K562 (cell line): Measurements from ENCODE around the gene MRPL16. TPM values are rescaled to one million over a fixed set of nuclear protein-coding genes. Genes with fewer than 3 reads are reported as not detected.

Source experiments
- CBX8 ChIP-seq: fragments of 200-600 bp; sonication (generic); IDR thresholded peaks from 2 replicates; pipeline ENCODE4 v1.6.1; 2012; ENCODE audit warnings: borderline replicate concordance, mixed run types, low read depth, mild to moderate bottlenecking, moderate library complexity, mixed read lengths, low read length, control low read depth, inconsistent platforms; ENCODE audit not compliant: poor library complexity, severe bottlenecking; ENCODE audit errors: extremely low read depth
- CEBPB ChIP-seq: fragments of 450-650 bp; IDR thresholded peaks from 2 replicates; pipeline ENCODE4 v1.6.1; 2016; ENCODE audit warnings: missing genetic modification characterization, missing compliant biosample characterization
- CHD2 ChIP-seq: IDR thresholded peaks from 2 replicates; pipeline ENCODE4 v1.6.1; 2011; ENCODE audit warnings: low read depth, low read length
- ELF1 ChIP-seq: fragments of 200-800 bp; sonication (Bioruptor generic); IDR thresholded peaks from 2 replicates; pipeline ENCODE4 v1.6.1; 2016; ENCODE audit warnings: missing genetic modification characterization, missing compliant biosample characterization
- GATAD2B ChIP-seq: fragments of 450-650 bp; IDR thresholded peaks from 2 replicates; pipeline ENCODE4 v1.6.1; 2017; ENCODE audit warnings: mild to moderate bottlenecking, borderline replicate concordance
- MITF ChIP-seq: IDR thresholded peaks from 2 replicates; pipeline ENCODE4 v1.6.1; 2014; ENCODE audit warnings: antibody characterized with exemption
- SP2 ChIP-seq: IDR thresholded peaks from 2 replicates; pipeline ENCODE4 v1.6.1; 2011; ENCODE audit warnings: mild to moderate bottlenecking, low read depth, low read length, moderate library complexity; ENCODE audit not compliant: poor library complexity, severe bottlenecking; ENCODE audit errors: extremely low read depth
- SRF ChIP-seq, 2 experiments: fragments of 250-450, 450-650 bp in 1 of 2; sonication (Bioruptor Pico) in 1 of 2; sonication (generic) in 1 of 2; formaldehyde crosslinking; IDR thresholded peaks; 2 replicates each; pipeline versions ENCODE4 v1.5.0 to v1.5.1; 2020 to 2022; ENCODE audit warnings: mild to moderate bottlenecking in 1 of 2, missing genetic modification reagents in 1 of 2
- YY1 ChIP-seq, 3 experiments: IDR thresholded peaks; 2 replicates each; pipeline ENCODE4 v1.6.1; 2011; ENCODE audit warnings: low read length in 2 of 3, mild to moderate bottlenecking in 2 of 3, moderate library complexity in 2 of 3, borderline replicate concordance in 1 of 3, control low read depth in 1 of 3, low read depth in 1 of 3; ENCODE audit not compliant: insufficient read depth in 3 of 3, insufficient replicate concordance in 2 of 3, control insufficient read depth in 1 of 3, insufficient read length in 1 of 3; ENCODE audit errors: extremely low read depth in 1 of 3
- ZFP36 ChIP-seq: fragments of 150-350 bp; IDR thresholded peaks from 2 replicates; pipeline ENCODE4 v1.6.1; 2018; ENCODE audit warnings: low read length, low read depth; ENCODE audit not compliant: partially characterized antibody
- ZFP91 ChIP-seq: sonication (generic); formaldehyde crosslinking; IDR thresholded peaks from 2 replicates; pipeline ENCODE4 v1.8.0; 2022; ENCODE audit warnings: mild to moderate bottlenecking, missing genetic modification reagents
- ZNF436 ChIP-seq: fragments of 250-450, 450-650 bp; sonication (Bioruptor Pico); formaldehyde crosslinking; IDR thresholded peaks from 2 replicates; pipeline ENCODE4 v1.7.0; 2020; ENCODE audit warnings: mild to moderate bottlenecking
- ZNF696 ChIP-seq: fragments of 250-450 bp; sonication (Bioruptor Pico); conservative IDR thresholded peaks from 2 replicates; pipeline ENCODE4 v1.4.0; 2020; ENCODE audit warnings: mild to moderate bottlenecking, moderate library complexity
- ZNF77 ChIP-seq: fragments of 250-450 bp; sonication (Bioruptor Pico); IDR thresholded peaks from 2 replicates; pipeline ENCODE4 v1.5.0; 2020
- polyA plus RNA-seq, 8 experiments: library from polyadenylated mRNA; depleted of rRNA in 4 of 8; stranded (reverse) in 5 of 8; unstranded in 3 of 8; fragments of >200 nt; fragmentation: Nextera tagmentation in 2 of 8; fragmentation: Illumina TruSeq in 1 of 8; extraction: Ambion mirVana in 2 of 8; extraction: Trizol in 1 of 8; gene quantifications; 2 replicates each; pipeline versions ENCODE4 v1.2.1 to v1.2.3, GENCODE V29; 2011 to 2014; ENCODE audit warnings: inconsistent platforms in 1 of 8, missing spikeins in 1 of 8
- total RNA-seq, 7 experiments: library from RNA; depleted of rRNA in 6 of 7; stranded (reverse); fragments of >200 nt in 6 of 7; fragmentation: Illumina TruSeq in 2 of 7; extraction: Trizol in 2 of 7; gene quantifications; 2 replicates each; pipeline versions ENCODE4 v1.2.1 to v1.2.3, GENCODE V29; 2011 to 2021; ENCODE audit warnings: low replicate concordance in 1 of 7
- TF ChIP-seq, protein P1 (sequence below): fragments of 450-650 bp; formaldehyde crosslinking; IDR thresholded peaks from 2 replicates; pipeline ENCODE4 v1.4.0; 2022; ENCODE audit warnings: missing genetic modification characterization
- TF ChIP-seq, protein P2 (sequence below), 3 experiments: fragments of 200-800 bp in 1 of 3; fragments of 250-450 bp in 1 of 3; fragments of 450-650 bp in 1 of 3; sonication (Bioruptor Pico) in 1 of 3; sonication (Bioruptor generic) in 1 of 3; formaldehyde crosslinking in 1 of 3; IDR thresholded peaks; 2 replicates each; pipeline versions ENCODE4 v1.6.1 to v1.8.0; 2016 to 2022; ENCODE audit warnings: mild to moderate bottlenecking in 2 of 3, missing genetic modification characterization in 2 of 3, missing compliant biosample characterization in 1 of 3, moderate library complexity in 1 of 3

MRPL16 gene
- total and polyA plus RNA-seq, 9 of the 15 experiments (the other 6 are each of a cell fraction or from before 2014, with no cell fraction given), result 63.3 to 209 (median 157) TPM

DNA sequence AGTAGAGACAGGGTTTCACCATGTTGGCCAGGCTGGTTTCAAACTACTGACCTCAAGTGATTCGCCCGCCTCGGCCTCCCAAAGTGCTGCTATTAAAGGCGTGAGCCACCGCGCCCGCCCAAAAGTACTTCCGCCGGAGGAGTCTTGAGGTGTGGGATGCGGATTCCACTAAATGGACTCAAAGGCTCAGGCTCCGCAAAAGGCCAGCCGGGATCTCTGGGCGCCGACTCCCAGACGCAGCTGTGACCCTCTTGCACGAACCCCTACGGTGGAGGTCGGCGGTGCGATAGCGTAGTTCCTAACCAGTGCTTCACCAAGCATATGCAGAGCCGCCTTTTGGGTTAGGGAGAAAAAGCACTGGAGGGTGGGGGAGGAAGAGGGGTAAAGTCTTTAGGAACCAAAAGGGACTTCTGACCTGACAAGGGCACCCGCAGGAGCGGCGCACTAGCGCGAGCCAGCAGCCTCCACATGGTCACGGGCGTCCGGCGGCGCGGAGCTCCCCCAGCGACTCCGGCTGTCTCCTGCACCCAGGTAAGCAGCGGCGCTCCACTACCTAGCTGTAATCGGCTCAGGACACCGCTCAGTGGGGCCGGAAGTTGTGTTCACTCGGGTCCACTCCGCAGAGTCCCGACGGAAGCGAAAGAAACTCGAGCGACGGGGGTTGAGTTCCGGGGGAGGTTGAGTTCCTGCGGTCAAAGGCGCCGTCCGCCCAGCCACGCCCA, at the start of gene MRPL16 (continued):
- TF ChIP-seq CBX8, result no peak
- TF ChIP-seq CHD2, result no peak
- no peak for TF ChIP-seq MITF
- TF ChIP-seq YY1 (IDR thresholded peaks at IDR 0.05; ENCODE audit: borderline replicate concordance in 1 of 3, control insufficient read depth in 1 of 3, extremely low read depth in 1 of 3, insufficient read depth in 3 of 3, insufficient read length in 1 of 3, insufficient replicate concordance in 2 of 3, low read depth in 1 of 3, low read length in 2 of 3), result peak in 2 of 3 experiments; percentile 55 to 75
- TF ChIP-seq, protein P1, sequence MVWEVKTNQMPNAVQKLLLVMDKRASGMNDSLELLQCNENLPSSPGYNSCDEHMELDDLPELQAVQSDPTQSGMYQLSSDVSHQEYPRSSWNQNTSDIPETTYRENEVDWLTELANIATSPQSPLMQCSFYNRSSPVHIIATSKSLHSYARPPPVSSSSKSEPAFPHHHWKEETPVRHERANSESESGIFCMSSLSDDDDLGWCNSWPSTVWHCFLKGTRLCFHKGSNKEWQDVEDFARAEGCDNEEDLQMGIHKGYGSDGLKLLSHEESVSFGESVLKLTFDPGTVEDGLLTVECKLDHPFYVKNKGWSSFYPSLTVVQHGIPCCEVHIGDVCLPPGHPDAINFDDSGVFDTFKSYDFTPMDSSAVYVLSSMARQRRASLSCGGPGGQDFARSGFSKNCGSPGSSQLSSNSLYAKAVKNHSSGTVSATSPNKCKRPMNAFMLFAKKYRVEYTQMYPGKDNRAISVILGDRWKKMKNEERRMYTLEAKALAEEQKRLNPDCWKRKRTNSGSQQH (CRISPR knock-in tag), result 0 out of 2 replicates have a peak, but pooled peaks have one; percentile 14
- no peak for TF ChIP-seq ZNF77 (CRISPR knock-in tag)
- no peak for TF ChIP-seq ZNF436 (CRISPR knock-in tag)
- no peak for TF ChIP-seq CEBPB (tag)
- TF ChIP-seq ZNF696, result no peak
- TF ChIP-seq SP2, result no peak
- TF ChIP-seq GATAD2B, result no peak
- 0 out of 4 replicates have a peak, but pooled peaks of 1 of the 2 experiments have one; percentile 12 for TF ChIP-seq SRF (CRISPR knock-in tag; IDR thresholded peaks at IDR 0.05)
- TF ChIP-seq ZFP91 (CRISPR knock-in tag), result no peak
- TF ChIP-seq ELF1 (tag), result peak; percentile 48; the same call in 1 of the 2 replicates
- TF ChIP-seq, protein P2, sequence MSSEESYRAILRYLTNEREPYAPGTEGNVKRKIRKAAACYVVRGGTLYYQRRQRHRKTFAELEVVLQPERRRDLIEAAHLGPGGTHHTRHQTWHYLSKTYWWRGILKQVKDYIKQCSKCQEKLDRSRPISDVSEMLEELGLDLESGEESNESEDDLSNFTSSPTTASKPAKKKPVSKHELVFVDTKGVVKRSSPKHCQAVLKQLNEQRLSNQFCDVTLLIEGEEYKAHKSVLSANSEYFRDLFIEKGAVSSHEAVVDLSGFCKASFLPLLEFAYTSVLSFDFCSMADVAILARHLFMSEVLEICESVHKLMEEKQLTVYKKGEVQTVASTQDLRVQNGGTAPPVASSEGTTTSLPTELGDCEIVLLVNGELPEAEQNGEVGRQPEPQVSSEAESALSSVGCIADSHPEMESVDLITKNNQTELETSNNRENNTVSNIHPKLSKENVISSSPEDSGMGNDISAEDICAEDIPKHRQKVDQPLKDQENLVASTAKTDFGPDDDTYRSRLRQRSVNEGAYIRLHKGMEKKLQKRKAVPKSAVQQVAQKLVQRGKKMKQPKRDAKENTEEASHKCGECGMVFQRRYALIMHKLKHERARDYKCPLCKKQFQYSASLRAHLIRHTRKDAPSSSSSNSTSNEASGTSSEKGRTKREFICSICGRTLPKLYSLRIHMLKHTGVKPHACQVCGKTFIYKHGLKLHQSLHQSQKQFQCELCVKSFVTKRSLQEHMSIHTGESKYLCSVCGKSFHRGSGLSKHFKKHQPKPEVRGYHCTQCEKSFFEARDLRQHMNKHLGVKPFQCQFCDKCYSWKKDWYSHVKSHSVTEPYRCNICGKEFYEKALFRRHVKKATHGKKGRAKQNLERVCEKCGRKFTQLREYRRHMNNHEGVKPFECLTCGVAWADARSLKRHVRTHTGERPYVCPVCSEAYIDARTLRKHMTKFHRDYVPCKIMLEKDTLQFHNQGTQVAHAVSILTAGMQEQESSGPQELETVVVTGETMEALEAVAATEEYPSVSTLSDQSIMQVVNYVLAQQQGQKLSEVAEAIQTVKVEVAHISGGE (CRISPR knock-in tag; IDR thresholded peaks at IDR 0.05), result peak; percentile 98 to 100 (median 99)
- peak; percentile 23 for TF ChIP-seq ZFP36
